HG02588 (cell line): ENCODE measurements around the gene SHROOM1.
A peak's percentile ranks its signal among the peaks of the same experiment; 100 is the strongest.

Experiments used
- ATAC-seq: cut with Tn5 transposase; IDR thresholded peaks from one replicate; pipeline ENCODE4 v1.9.1; 2021; ENCODE audit warnings: mild to moderate bottlenecking, moderate library complexity; ENCODE audit not compliant: unreplicated experiment

SHROOM1 gene

GRCh38 chr5:132825033-132825833 is 5.2 kb downstream of the SHROOM1 start:
- no peak for ATAC-seq

- no peak for ATAC-seq
These were observed 6.0 kb downstream of the SHROOM1 start for GRCh38 chr5:132824426-132824825.

- ATAC-seq: no peak
These were observed 6.9 kb downstream of the SHROOM1 start for GRCh38 chr5:132823481-132824050.

GRCh38 chr5:132822650-132823480 is 7.6 kb downstream of the SHROOM1 start:
- ATAC-seq: no peak

GRCh38 chr5:132821791-132822190 is 8.7 kb downstream of the SHROOM1 start:
- ATAC-seq: no peak

- ATAC-seq: no peak
These were observed 9.1 kb downstream of the SHROOM1 start for GRCh38 chr5:132821350-132821749.

- ATAC-seq: peak; percentile 73
These were observed 10.2 kb downstream of the SHROOM1 start for GRCh38 chr5:132820162-132820754.

GRCh38 chr5:132819468-132819867 is 11.0 kb downstream of the SHROOM1 start:
- ATAC-seq: no peak

- ATAC-seq: no peak
These were observed 13.4 kb downstream of the SHROOM1 start for GRCh38 chr5:132817011-132817410.

- no peak for ATAC-seq
These were observed 13.9 kb downstream of the SHROOM1 start for GRCh38 chr5:132816554-132816953.

- ATAC-seq: no peak
These were observed 14.4 kb downstream of the SHROOM1 start for GRCh38 chr5:132816083-132816482.

- ATAC-seq: no peak
These were observed 15.0 kb downstream of the SHROOM1 start for GRCh38 chr5:132815454-132815853.

GRCh38 chr5:132814503-132815294 is 15.7 kb downstream of the SHROOM1 start:
- no peak for ATAC-seq

- no peak for ATAC-seq
These were observed 16.6 kb downstream of the SHROOM1 start for GRCh38 chr5:132813599-132814502.

- ATAC-seq: no peak
These were observed 17.5 kb downstream of the SHROOM1 start, which contains the start of gene SOWAHA for GRCh38 chr5:132812781-132813598. TSS of gene SOWAHA (plus strand) at chr5:132813302. CDS start at chr5:132813622, 320 bp downstream.

GRCh38 chr5:132812123-132812765 is 18.2 kb downstream of the SHROOM1 start:
- no peak for ATAC-seq

- ATAC-seq: no peak
These were observed 19.8 kb downstream of the SHROOM1 start for GRCh38 chr5:132810605-132811004.

- no peak for ATAC-seq
These were observed 21.6 kb downstream of the SHROOM1 start for GRCh38 chr5:132808866-132809265.
